ENCODE data around the gene FUT7.
A peak's percentile ranks its signal among the peaks of the same experiment; 100 is the strongest.

Gene FUT7, protein sequence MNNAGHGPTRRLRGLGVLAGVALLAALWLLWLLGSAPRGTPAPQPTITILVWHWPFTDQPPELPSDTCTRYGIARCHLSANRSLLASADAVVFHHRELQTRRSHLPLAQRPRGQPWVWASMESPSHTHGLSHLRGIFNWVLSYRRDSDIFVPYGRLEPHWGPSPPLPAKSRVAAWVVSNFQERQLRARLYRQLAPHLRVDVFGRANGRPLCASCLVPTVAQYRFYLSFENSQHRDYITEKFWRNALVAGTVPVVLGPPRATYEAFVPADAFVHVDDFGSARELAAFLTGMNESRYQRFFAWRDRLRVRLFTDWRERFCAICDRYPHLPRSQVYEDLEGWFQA

DNA sequence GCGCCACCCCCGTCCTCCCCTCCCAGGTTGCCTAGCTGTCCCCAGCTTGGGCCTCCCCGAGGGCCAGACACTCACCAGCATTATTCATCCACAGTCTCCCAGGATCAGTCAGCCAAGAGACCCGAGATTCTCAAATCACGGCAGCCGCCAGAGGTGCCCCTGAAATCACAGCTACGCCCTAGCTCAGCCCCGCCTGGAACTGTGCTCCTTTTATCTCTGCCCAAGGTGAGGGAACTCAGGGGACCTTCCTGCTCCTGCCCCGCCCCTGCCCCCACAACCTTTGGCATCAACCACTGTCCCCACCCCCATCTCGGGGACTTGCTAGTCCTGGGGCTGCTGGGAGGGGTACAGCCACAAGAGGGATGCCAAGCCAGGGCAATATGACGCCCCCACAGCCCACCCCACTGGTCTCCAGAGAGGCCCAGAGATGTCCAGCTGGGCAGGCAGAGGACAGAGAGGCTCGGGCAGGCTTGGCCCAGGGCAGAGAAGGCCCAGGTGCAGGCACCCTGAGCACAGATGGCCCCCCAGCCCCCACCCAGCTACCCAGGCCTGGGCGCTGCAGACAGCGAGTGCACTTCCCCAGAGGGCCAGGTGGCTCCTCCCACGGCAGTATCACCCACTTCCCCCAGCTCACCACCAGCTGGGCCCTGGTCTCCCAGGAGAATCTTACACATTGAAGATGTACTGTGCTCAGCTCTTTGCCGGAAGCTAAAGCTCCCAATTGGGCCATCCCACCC, at the start of gene FUT7:
Gene FUT7, minus strand, starts transcription at position 185 of the 737 bp plus-strand sequence. Its CDS starts 97 bp downstream, at position 88.
- Mint-ChIP-seq H3K27me3 (ENCODE audit: low read depth) (no peaks in the 10 kb centered on the region), H3K4me3 (peak within 1 kb of the TSS; percentile 2), H3K9me3 (no peaks in the 10 kb centered on the region), H3K27ac (no peak within 1 kb of the TSS), H3K36me3 (ENCODE audit: low read depth) (no peaks in the 10 kb centered on the region), H3K4me1 (ENCODE audit: low read depth) (peaks cover 36% of the 10 kb centered on the region)
- no peak for DNase-seq (ENCODE audit: low spot score)

DNA sequence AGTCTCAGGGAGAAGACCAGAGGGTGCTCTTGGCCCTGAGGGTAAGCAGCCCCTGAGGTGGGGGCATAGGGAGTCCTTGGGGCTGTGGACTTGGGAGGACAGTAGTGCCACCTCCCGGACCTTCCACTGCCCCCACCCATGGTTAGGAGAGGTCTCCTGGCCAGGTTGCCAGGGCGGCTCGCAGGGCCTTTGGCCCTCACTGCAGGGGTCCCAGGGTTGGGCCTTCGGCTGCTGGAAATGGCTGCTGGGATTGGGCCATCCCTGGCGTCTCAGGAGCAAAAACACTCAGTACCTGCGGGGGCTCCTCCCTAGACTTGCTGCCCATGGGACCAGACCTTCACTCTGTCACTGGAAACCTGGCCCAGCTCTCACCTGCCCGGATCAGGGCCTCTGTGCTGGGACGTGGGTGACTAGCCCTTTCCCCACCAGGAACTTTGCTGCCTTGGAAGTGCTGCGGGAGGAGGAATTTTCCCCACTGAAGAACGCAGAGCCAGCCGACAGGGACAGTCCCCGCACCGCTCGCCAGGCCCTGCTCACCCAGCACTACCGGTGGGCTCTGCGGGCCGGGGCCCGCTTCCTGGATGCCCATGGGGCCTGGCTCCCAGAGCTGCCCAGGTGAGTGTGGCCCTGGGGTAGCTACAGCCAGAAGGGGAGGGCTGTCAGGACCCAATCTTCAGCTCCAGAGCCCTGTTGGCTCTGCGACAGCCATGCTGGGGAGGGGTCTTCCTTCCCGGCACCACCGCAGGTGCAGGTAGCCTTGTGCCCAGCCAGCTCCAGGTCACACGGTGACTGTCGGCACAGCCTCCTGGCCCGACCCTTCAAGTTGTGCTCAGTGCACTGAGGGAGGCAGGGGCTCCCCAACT, 48.6 kb upstream of the FUT7 start:
- no peak overlapping the region for H3K27ac Mint-ChIP-seq
- H3K36me3 Mint-ChIP-seq (ENCODE audit: low read depth): peaks cover 9% of the 10 kb centered on the region
- no peak for DNase-seq (ENCODE audit: low spot score)
- no peak overlapping the region for H3K4me3 Mint-ChIP-seq
- H3K4me1 Mint-ChIP-seq (ENCODE audit: low read depth): peaks cover 3% of the 10 kb centered on the region
- H3K9me3 Mint-ChIP-seq: no peaks in the 10 kb centered on the region
- H3K27me3 Mint-ChIP-seq (ENCODE audit: low read depth): no peaks in the 10 kb centered on the region

DNA sequence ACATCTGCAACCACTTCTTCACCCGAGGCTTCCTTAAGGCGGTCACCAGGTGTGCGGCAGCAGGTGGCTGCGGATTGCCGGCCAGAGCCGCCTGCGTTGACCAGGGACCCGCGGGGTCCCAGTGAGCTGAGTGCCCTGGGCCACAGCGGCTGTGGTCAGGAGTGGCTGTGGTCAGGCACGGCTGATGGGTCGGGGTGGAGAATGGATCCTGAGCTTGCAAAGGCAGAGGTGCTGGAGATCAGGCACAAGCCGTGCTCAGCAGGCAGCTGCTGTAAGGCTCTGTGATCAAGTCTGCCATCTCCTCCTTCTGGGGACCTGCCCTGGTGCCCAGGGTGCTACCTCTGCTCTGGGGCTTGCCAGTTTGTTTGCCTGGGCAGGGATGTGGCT, 47.5 kb upstream of the FUT7 start:
- Mint-ChIP-seq H3K4me3 (no peak overlapping the region), H3K4me1 (ENCODE audit: low read depth) (peaks cover 4% of the 10 kb centered on the region), H3K27ac (no peak overlapping the region), H3K9me3 (no peaks in the 10 kb centered on the region), H3K36me3 (ENCODE audit: low read depth) (peaks cover 9% of the 10 kb centered on the region), H3K27me3 (ENCODE audit: low read depth) (no peaks in the 10 kb centered on the region)
- no peak for DNase-seq (ENCODE audit: low spot score)

DNA sequence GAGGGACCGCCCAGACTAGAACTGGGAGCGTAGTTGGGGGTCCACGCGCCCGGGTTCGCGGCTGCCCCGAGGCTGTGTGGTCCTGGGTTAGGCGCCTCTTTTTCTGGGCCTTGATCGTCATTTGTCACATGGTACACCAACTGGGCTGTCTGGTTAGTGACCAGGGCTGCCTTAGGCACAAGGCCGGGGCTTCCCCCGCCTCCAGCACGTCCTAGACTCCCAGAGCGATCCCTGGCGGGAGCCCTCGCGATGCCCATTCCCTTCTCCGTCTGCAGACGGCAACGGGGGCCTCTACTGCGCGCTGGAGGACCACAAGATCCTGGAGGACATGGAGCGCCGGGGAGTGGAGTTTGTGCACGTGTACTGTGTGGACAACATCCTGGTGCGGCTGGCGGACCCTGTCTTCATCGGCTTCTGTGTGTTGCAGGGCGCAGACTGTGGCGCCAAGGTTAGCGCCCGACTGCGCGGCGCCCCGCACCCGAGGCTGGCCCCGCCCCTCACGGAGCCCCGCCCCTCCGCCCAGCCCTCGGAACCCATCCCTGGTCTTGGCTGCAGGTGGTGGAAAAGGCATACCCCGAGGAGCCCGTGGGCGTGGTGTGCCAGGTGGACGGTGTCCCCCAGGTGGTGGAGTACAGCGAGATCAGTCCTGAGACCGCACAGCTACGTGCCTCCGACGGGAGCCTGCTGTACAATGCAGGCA, 47.0 kb upstream of the FUT7 start:
- Mint-ChIP-seq H3K4me3 (peak overlapping the region; percentile 72), H3K27ac (no peak overlapping the region), H3K9me3 (no peaks in the 10 kb centered on the region), H3K4me1 (ENCODE audit: low read depth) (peaks cover 4% of the 10 kb centered on the region), H3K36me3 (ENCODE audit: low read depth) (peaks cover 9% of the 10 kb centered on the region), H3K27me3 (ENCODE audit: low read depth) (no peaks in the 10 kb centered on the region)
- no peak for DNase-seq (ENCODE audit: low spot score)

DNA sequence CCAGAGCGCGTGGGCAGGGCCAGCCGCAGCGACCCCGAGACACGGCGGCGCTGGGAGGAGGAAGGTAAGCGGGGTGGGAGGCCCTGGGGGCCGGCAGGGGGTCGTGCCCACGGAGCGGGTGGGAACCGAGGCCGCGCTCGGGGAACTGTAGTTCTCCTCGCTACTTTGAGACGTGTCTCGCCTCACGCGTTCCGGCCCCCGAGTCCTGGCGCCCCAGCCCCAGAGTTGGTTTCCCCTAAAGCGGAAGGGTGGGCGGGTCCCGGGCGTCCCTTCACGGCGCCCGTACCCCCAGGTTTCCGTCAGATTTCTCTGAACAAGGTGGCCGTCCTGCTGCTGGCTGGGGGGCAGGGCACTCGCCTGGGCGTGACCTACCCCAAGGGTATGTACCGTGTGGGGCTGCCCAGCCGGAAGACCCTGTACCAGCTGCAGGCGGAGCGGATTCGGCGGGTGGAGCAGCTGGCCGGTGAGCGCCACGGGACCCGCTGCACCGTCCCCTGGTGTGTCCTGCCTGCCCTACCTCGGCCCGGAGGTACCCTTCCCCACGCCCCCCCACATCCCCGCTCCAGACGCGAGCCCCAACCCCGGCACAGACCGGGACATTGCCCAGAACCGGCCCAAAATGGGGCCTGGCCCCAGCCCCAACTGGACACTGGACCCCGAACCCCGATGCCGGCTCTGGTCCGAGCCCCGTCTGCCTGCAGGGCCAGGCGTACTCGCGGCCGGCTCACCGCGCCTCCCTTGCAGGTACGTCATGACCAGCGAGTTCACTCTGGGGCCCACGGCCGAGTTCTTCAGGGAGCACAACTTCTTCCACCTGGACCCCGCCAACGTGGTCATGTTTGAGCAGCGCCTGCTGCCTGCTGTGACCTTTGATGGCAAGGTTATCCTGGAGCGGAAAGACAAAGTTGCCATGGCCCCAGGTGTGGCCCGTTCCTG, 46.1 kb upstream of the FUT7 start:
- H3K9me3 Mint-ChIP-seq: no peaks in the 10 kb centered on the region
- H3K27me3 Mint-ChIP-seq (ENCODE audit: low read depth): no peaks in the 10 kb centered on the region
- peak overlapping the region; percentile 55 for H3K27ac Mint-ChIP-seq
- peaks cover 9% of the 10 kb centered on the region for H3K36me3 Mint-ChIP-seq (ENCODE audit: low read depth)
- DNase-seq (ENCODE audit: low spot score): no peak
- H3K4me1 Mint-ChIP-seq (ENCODE audit: low read depth): peaks cover 4% of the 10 kb centered on the region
- peak overlapping the region; percentile 72 for H3K4me3 Mint-ChIP-seq

DNA sequence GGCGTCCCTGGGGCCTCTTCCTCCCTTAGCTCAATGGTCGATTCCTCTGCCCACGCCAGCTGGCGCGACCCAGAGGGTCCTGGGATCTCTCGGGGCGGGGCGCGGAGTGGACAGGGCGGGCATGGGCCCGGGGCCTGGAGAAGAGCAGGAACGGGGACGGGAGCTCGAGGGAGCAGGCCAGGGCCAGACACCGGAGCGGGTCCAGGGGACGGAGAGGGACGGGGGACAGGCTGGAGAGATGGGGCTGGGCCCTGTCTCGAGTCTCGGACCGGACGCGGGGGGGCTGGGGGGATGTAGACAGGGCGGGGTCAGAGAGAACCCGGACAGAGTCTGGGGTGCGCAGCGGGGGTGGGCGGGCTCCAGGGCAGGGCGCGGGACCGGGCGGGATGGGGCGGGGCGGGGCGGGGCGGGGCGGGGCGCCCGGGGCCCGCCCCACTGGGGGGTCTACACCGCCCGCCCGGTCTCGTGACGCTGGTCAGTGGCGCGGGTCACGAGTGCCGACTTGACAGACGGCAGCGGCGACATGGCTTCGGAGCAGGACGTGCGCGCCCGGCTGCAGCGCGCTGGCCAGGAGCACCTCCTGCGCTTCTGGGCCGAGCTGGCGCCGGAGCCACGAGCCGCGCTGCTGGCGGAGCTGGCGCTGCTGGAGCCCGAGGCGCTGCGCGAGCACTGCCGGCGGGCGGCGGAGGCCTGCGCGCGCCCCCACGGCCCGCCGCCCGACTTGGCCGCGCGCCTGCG, 45.3 kb upstream of the FUT7 start, which contains the start of gene UAP1L1:
Gene UAP1L1, plus strand, starts transcription at position 508 of the 738 bp plus-strand sequence. Its CDS starts 16 bp downstream, at position 524.
- Mint-ChIP-seq H3K9me3 (no peaks in the 10 kb centered on the region), H3K4me3 (peak within 1 kb of the TSS; percentile 72), H3K36me3 (ENCODE audit: low read depth) (peaks cover 9% of the 10 kb centered on the region), H3K27ac (peak within 1 kb of the TSS; percentile 55), H3K4me1 (ENCODE audit: low read depth) (peaks cover 5% of the 10 kb centered on the region), H3K27me3 (ENCODE audit: low read depth) (no peaks in the 10 kb centered on the region)
- DNase-seq (ENCODE audit: low spot score): peak; percentile 69

DNA sequence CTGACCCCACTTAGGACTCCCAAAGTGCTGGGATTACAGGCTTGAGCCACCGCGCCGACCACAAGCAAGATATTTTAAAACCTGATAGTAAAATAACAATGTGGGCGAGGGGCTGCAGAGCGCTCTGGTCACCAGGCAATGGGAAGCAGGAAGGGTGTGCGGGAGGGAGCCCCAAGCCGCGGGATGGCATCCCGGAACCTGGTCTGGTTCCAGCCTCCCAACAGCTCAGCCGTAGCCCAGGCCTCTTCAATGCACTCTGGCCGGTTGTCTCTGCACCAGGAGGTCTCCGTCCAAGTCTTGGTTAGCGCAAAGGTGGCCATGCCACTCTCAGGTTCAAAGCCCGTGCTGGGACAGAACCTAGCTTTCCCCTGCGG, 44.7 kb upstream of the FUT7 start:
- no peak overlapping the region for H3K27ac Mint-ChIP-seq
- H3K4me1 Mint-ChIP-seq (ENCODE audit: low read depth): peaks cover 7% of the 10 kb centered on the region
- H3K27me3 Mint-ChIP-seq (ENCODE audit: low read depth): no peaks in the 10 kb centered on the region
- peaks cover 6% of the 10 kb centered on the region for H3K36me3 Mint-ChIP-seq (ENCODE audit: low read depth)
- DNase-seq (ENCODE audit: low spot score): no peak
- H3K4me3 Mint-ChIP-seq: peak overlapping the region; percentile 62
- H3K9me3 Mint-ChIP-seq: no peaks in the 10 kb centered on the region

DNA sequence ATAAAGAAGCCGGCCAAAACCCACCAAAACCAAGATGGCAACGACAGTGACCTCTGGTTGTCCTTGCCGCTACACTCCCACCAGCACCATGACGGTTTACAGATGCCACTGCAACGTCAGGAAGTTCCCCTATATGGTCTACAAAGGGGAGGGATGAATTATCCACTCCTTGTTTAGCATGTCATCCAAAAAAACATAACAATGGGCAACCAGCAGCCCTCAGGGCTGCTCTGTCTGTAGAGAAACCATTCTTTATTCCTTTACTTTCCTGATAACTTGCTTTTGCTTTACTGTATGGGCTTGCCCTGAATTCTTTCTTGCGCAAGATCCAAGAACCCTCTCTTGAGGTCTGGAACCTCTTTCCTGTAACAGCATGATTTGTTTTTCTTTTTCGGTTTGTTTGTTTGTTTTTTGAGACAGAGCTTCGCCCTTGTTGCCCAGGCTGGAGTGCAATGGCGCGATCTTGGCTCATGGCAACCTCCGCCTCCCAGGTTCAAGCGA, 43.4 kb upstream of the FUT7 start:
- DNase-seq (ENCODE audit: low spot score): no peak
- Mint-ChIP-seq H3K4me3 (no peak overlapping the region), H3K27me3 (ENCODE audit: low read depth) (no peaks in the 10 kb centered on the region), H3K4me1 (ENCODE audit: low read depth) (peaks cover 17% of the 10 kb centered on the region), H3K36me3 (ENCODE audit: low read depth) (peaks cover 3% of the 10 kb centered on the region), H3K27ac (no peak overlapping the region), H3K9me3 (no peaks in the 10 kb centered on the region)

DNA sequence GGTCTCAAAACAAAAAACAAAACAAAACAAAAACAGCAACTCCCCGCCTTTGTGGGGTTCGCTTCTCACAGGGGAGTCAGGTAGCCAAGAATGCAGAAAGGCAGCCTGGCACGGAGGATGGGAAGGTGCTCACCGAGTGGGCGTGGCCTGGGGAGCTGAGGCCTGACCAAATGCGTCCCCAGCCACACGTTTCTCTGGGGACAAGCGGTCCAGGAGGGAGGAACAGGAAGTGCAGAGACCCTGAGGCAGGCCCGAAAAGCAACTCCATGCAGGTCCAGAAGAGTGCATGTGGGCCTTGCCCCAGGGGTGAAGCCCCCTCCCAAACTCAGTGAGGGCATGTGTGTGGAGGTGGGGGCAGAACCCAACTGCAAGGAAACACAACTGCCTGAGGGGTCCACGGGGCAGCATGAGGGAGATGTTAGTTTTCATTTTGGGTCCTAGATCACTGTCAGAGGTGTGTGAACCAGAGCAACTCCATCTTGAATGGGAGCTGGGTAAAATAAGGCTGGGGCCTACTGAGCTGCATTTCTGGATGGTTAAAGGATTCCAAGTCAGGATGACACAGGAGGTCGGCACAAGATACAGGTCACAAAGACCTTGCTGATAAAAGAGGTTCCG, 42.9 kb upstream of the FUT7 start:
- H3K27me3 Mint-ChIP-seq (ENCODE audit: low read depth): no peaks in the 10 kb centered on the region
- H3K36me3 Mint-ChIP-seq (ENCODE audit: low read depth): peaks cover under 1% of the 10 kb centered on the region
- H3K9me3 Mint-ChIP-seq: no peaks in the 10 kb centered on the region
- peaks cover 16% of the 10 kb centered on the region for H3K4me1 Mint-ChIP-seq (ENCODE audit: low read depth)
- H3K4me3 Mint-ChIP-seq: no peak overlapping the region
- no peak overlapping the region for H3K27ac Mint-ChIP-seq
- DNase-seq (ENCODE audit: low spot score): no peak

DNA sequence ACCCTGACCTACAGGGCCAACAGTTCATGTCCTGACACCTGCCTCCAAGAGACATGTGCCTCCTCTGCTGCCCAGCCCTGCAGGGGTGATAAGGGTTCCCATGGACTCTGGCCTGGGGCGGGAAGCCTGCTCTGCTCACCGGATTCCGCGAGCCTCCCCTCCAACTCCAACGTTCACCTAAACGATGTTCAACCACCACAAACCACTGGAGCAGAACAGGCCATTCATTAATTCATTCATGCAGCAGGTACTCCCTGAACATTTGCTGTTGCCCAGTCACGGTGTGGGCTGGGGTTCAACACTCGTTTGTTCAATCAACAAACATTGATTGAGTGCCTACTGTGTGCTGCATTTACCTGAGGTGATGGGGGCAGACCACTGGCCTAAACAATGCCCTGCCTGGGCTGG, 42.1 kb upstream of the FUT7 start:
- Mint-ChIP-seq H3K4me1 (ENCODE audit: low read depth) (peaks cover 16% of the 10 kb centered on the region), H3K27ac (no peak overlapping the region), H3K4me3 (no peak overlapping the region), H3K27me3 (ENCODE audit: low read depth) (no peaks in the 10 kb centered on the region), H3K9me3 (no peaks in the 10 kb centered on the region), H3K36me3 (ENCODE audit: low read depth) (no peaks in the 10 kb centered on the region)
- no peak for DNase-seq (ENCODE audit: low spot score)

DNA sequence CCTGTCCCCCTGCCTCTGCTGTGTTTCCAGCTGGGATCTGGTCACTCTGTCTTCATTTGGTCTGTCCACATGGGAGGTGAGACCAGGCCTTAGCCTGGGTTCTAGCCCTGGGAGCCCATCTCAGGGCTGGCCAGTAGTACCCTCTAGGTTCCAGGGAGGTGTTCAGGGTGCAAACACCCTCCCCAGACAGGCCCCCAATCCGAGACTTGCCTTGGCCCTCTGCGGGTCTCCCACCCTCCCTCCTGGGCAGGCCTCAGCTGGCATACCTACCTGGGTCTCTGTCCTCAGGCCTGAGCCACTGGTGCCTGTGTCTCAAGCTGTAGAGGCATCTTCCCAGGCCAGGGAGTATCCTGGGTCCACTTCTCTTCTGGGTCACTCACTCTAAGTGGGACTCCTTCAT, 39.4 kb upstream of the FUT7 start:
- H3K27ac Mint-ChIP-seq: peak overlapping the region; percentile 90
- no peaks in the 10 kb centered on the region for H3K9me3 Mint-ChIP-seq
- peak overlapping the region; percentile 92 for H3K4me3 Mint-ChIP-seq
- no peaks in the 10 kb centered on the region for H3K27me3 Mint-ChIP-seq (ENCODE audit: low read depth)
- peaks cover 25% of the 10 kb centered on the region for H3K4me1 Mint-ChIP-seq (ENCODE audit: low read depth)
- H3K36me3 Mint-ChIP-seq (ENCODE audit: low read depth): no peaks in the 10 kb centered on the region
- DNase-seq (ENCODE audit: low spot score): no peak

DNA sequence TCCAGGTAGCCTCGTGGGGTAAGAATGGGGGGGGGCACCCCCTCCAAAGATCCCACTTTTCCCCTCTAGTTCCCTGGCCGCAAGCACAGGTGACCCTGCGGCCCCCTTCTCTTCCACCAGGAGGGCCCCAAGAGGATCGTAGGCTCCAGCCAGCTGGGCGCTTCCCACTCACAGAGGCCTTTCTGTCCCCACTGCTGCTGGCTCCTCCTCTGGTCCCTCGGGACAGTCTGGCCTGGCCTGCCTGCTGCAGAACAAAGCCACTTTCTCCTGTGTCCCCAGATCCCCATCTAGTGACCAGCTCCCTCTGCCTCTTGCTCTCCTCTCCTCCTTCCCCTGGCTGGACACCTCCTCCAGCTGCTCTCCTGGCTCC, 39.0 kb upstream of the FUT7 start:
- H3K4me3 Mint-ChIP-seq: peak overlapping the region; percentile 92
- H3K36me3 Mint-ChIP-seq (ENCODE audit: low read depth): no peaks in the 10 kb centered on the region
- H3K4me1 Mint-ChIP-seq (ENCODE audit: low read depth): peaks cover 25% of the 10 kb centered on the region
- DNase-seq (ENCODE audit: low spot score): no peak
- no peaks in the 10 kb centered on the region for H3K27me3 Mint-ChIP-seq (ENCODE audit: low read depth)
- no peaks in the 10 kb centered on the region for H3K9me3 Mint-ChIP-seq
- peak overlapping the region; percentile 90 for H3K27ac Mint-ChIP-seq
